Ishikawa (cell line): ENCODE data around the gene HYKK.

Experiments
- CEBPB ChIP-seq: IDR thresholded peaks from 2 replicates; pipeline ENCODE4 v1.6.1; 2012
- CREB1 ChIP-seq: IDR thresholded peaks from 2 replicates; pipeline ENCODE4 v1.6.1; 2012; ENCODE audit warnings: low read depth
- EP300 ChIP-seq: IDR thresholded peaks from 2 replicates; pipeline ENCODE4 v1.6.1; 2012; ENCODE audit warnings: borderline replicate concordance
- FOXM1 ChIP-seq: IDR thresholded peaks from 2 replicates; pipeline ENCODE4 v1.6.1; 2012; ENCODE audit warnings: low read depth, borderline replicate concordance
- RAD21 ChIP-seq: IDR thresholded peaks from 2 replicates; pipeline ENCODE4 v1.6.1; 2012; ENCODE audit warnings: low read depth
- TAF1 ChIP-seq: IDR thresholded peaks from 2 replicates; pipeline ENCODE4 v1.6.1; 2012; ENCODE audit warnings: low read depth, mild to moderate bottlenecking
- TCF12 ChIP-seq: IDR thresholded peaks from 2 replicates; pipeline ENCODE4 v1.6.1; 2012; ENCODE audit warnings: low read depth
- YY1 ChIP-seq: IDR thresholded peaks from 2 replicates; pipeline ENCODE4 v1.6.1; 2012; ENCODE audit warnings: low read depth
- ZBTB7A ChIP-seq: IDR thresholded peaks from 2 replicates; pipeline ENCODE4 v1.6.1; 2012; ENCODE audit warnings: low read depth
- TF ChIP-seq, protein P1 (sequence below): IDR thresholded peaks from 2 replicates; pipeline ENCODE4 v1.6.1; 2012
- TF ChIP-seq, protein P2 (sequence below): IDR thresholded peaks from 2 replicates; pipeline ENCODE4 v1.6.1; 2012; ENCODE audit warnings: low read depth, mild to moderate bottlenecking

DNA sequence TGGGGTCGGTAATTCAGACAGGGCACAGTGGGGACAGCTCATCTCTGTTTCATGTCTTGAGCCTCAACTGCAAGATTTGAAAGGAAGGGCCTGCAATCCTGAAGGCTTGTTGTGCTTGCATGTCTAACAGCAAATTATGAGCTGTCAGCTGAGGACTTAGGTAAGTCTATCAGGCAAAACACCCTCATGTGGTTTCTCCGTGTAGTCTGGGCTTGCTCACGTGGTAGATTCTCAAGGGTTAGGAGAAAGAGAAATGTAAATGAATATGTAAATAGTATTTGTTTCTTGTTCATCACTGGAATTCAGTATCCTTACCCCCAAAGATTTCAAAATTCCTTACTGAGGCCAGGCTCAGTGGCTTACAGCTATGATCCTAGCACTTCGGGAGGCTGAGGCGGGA, 30.1 kb upstream of the HYKK start:
- TF ChIP-seq, protein P1, sequence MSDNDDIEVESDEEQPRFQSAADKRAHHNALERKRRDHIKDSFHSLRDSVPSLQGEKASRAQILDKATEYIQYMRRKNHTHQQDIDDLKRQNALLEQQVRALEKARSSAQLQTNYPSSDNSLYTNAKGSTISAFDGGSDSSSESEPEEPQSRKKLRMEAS = no peak
- TF ChIP-seq EP300 (no peak), FOXM1 (no peak), TAF1 (no peak), RAD21 (no peak), CEBPB (no peak), CREB1 (no peak), ZBTB7A (no peak), TCF12 (no peak), YY1 (no peak)
- TF ChIP-seq, protein P2, sequence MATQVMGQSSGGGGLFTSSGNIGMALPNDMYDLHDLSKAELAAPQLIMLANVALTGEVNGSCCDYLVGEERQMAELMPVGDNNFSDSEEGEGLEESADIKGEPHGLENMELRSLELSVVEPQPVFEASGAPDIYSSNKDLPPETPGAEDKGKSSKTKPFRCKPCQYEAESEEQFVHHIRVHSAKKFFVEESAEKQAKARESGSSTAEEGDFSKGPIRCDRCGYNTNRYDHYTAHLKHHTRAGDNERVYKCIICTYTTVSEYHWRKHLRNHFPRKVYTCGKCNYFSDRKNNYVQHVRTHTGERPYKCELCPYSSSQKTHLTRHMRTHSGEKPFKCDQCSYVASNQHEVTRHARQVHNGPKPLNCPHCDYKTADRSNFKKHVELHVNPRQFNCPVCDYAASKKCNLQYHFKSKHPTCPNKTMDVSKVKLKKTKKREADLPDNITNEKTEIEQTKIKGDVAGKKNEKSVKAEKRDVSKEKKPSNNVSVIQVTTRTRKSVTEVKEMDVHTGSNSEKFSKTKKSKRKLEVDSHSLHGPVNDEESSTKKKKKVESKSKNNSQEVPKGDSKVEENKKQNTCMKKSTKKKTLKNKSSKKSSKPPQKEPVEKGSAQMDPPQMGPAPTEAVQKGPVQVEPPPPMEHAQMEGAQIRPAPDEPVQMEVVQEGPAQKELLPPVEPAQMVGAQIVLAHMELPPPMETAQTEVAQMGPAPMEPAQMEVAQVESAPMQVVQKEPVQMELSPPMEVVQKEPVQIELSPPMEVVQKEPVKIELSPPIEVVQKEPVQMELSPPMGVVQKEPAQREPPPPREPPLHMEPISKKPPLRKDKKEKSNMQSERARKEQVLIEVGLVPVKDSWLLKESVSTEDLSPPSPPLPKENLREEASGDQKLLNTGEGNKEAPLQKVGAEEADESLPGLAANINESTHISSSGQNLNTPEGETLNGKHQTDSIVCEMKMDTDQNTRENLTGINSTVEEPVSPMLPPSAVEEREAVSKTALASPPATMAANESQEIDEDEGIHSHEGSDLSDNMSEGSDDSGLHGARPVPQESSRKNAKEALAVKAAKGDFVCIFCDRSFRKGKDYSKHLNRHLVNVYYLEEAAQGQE = no peak
